ENCODE data around the gene GLS.
"Not testable (repeated sequence)": the region's sequence is repeated elsewhere in the genome, so short reads cannot be mapped to it uniquely, and the experiment has no call there.

The GLS gene

DNA sequence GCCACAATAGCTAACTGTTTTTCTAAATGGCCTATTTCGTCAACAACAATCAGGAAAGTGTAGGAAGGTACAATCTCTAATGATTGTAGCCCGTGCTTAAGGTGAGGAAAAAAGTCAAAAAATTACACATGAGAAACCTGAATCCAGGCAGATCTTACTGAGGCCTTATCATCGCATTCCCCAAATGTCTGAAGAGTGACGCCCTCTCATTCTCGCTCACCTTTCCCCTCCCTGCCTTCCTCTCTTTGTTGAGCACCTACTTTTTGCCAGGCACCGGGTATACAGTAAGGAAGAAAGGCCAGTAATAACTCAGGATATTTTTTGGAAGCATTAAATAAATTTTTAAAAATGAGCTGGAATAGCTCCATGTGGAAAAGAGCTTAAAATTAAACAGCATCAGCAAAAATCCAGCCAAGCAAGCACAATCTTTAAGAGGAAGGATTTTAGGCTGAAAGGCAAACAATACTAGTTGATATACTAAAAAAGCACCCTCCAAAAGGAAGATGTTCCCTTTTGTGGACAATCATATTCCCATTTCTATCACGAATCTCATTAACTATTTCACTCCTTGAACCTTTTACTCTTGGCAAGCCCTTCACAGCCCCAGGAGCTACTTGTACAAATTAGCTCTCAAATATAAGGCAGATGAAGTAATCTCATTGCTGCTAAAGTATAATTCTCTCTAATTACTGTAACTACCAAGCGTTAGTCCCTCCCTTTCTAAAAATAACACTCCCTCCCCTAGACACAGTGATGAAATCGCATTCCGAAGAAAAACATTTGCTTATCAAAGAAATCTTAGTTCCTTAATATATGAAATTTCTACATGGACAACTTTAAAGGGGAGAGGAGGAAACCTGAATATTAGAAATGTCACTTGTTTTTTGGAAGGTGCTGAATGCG is 93.4 kb downstream of the GLS start:
- no peak for DNase-seq

DNA sequence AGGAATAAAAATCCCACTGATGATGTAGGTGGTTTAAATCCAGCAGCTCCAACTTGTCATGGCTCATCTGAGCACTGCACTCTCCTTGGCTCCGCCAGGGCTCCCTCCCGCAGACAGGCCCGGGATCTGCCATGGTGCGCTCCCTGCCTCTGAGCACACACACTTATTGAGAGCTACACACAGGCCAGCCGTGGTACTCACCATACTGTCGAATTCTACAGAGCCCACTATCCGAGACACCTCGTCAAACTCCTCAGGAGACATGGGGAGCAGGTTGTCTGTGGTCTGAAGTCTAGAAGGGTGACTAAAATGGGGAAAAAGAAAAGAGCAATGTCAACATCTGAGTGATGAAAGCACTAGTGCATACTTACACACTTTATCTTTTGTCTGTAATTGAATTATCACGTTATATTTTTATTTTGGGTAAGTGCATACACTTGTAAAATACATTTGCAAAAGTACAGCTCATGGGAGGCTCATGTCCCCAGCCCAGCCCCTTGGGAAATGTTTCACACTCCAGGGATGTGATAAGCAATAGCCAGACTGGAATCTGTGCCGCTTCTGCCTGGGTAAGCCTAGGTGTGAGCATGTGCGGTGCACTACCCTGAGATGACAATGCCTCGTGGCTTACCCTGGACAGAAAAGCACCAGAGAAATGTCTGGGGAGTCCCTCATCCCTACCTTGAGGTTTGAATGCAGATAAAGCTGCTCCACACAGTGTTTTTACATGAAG is 94.2 kb downstream of the GLS start:
- no peak for DNase-seq

DNA sequence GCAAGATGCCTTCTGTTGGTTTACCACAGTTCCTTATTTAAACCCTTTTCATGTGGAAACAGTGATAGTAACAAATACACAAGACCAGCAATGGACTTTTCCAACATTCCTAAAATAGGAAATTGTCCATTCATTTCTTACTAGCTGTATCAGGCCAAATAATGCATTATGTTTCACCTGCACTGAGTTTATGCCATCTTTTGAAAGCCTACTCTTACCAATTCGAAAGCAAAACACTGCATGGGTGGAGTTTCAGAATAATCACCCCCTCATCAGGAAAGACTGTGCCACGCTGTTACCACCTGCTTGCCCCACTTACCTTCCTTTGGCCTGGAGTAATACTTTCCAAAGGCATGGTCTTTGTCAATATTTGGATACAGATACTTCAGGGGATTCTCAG is 95.9 kb downstream of the GLS start:
- no peak for DNase-seq

DNA sequence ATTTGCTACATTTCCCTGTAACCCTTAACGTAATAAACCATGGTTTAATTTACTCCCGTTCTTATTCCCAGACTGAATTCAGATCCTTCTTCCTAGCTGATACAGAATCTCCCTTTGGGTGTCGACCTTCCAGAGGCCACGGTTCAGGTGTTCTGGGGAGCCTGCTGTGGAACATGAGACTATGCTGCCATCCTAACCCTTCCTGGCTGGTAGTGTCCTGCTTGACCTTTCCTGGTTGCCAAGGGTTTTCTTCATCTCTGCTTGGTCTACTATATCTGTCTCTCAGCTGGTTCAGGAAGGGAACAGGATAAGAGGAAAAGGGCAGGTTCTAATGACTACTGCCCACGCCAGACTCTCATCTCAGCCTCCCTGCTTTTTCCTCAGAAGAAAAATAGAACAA is 96.9 kb downstream of the GLS start:
- no peak for DNase-seq

DNA sequence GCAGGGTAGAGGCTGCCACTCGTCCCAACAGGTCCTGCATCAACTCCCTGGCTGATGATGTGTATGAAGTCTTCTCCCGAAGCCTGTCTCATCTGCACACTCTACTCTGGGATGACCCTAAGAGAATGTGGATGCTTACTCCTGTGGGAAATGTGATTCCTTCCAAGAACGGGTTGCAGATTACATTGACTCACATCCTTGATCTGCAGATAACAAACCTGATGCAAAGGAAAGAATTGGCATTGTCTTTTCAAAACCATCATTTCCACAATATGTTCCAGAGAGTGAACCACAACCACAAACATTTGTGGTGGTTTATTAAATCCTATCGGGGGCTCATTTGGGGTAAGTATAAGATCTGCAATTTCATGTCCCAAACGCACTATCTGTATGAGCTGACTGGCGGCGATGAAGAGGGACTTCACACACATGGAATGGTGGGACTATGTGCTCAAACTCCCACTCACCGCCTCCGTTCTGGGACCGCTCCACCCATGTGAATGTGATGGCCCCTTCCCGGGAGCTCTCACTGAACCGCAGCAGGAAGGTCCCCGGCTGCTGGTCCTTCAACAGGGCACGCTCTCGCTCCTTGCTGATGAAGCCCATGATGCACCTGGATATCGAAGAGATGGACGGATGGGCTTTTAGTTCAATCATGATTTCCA is 97.9 kb downstream of the GLS start:
- no peak for DNase-seq

DNA sequence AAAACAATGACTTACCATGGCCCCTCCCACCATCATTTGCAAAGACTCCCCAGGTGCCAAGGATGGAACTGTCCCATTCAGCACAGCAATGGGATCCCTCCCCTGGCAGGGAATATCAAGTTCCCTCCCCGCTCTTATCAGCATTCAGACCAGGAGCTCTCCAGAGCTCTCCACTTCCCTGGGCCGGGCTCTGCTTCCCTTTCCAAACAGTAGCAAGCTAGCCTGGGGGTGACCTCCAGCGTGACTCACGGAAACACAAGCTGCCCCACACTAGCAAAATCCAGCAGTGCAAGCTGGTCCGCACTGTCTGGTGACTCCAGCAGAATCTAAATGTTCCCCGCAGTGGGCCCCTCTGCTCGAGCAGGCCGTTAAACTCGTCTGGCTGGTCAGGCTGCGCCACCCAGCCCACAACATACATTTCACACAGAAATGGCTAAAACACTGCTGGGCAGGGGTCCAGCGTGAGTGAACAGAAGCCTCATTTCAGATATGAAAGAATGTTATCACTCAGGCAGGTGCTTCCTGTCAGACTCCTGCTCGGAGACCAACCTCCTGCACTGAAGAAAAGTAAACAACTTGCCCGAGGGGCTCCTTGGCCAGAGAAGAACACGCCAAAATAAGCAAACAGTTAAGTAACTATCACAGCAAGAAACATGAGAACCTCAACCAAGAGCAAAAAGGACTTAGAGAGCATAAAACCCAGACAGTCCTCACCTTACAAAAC is 99.4 kb downstream of the GLS start:
- no peak for DNase-seq

DNA sequence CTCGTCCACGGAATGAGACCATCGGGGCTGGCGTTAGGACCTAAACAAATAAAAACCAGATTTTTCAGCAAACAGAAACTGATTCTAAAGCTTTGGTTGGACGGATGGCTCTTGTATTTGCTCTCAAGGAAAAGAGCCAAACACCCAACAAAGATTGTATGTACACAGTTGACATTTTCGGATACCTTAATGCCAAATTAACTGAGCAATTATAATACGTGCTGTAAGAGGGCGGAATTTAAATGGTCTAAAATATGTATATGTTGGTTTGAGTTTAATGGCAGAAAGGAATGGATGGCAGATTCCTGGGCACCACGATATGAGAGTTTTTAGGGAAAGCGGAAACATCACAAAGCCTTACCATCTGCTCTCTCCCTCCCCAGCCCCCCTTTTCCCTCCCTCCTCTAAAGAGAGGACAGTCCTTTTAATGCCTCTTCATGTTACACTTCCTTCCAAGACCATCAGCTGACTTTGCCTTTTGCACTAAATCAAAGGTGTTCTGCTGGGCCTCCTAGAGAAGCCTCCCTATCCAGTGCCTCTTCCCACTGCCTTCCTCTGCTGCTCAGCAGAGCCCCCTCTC is 100.1 kb downstream of the GLS start:
- no peak for DNase-seq

DNA sequence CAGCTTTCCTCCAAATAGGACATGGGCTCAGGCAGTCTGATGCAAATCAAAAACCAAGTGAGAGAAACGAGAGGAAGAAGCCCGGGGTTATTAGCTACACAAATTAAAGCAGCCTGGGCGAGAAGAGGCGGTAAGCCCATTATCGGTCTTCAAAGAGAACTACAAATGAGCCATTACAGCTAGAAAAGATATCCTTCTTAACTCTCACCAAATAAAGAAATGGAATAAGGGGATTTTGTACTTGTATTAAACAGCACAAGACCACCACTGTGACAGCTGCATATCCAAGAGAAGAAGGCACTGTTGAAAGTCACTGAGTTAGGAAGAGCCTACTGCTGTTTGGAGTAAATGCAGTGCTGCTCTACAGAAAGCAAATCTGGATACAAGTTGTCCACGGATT is 100.7 kb downstream of the GLS start:
- DNase-seq, result no peak

DNA sequence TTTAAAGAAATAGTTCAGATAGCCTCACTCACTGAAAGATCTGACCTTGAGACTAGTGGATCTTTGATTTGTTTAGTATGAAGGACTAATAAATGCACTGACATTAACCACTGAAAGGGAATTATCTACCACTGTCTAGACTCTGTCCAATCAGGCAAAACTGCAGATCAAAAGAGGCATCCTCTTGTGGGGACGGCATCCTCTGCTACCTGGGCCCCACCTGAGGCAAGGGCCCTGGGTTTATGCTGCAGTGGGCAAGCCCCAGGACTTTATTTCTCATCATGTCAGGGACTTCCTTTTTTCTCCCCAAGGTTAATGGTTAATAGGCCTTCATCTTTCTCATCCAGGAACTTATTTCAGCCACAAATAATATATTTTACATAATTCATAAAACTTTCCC is 101.1 kb downstream of the GLS start:
- no peak for DNase-seq

DNA sequence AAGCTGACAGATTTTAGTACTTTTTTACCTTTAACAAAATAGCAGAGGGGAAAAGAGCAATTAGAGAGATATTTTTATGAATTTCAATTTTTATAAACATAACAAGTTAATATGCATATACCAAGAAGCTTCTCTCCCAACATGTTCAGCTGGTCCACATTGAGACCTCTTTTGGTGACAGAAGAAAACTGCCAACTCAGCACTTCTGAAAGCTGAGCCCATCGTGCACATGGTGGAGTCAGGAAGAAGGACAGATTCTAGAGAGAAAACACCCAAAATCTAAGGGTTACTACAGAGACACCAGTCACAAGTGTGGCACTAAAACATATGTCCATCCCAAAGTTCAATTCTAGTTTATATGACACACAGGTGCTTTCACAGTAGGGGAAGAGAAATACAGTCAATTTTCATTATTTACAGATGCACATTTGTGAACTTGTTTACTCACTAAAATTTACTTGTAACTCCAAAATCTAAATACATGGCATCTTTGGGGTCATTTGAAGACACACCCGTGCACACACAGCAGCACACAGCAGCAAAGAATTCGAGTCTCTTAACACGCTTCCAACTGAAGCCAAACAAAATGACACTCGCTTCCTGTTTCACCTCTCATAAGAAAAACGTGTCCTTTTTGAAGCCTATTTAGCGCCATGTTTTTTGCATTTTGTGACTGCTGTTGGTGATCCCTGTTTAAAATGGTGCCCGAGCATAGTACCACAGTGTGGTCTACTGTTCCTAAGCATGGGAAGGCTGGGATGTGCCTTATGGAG is 101.8 kb downstream of the GLS start:
- no peak for DNase-seq

DNA sequence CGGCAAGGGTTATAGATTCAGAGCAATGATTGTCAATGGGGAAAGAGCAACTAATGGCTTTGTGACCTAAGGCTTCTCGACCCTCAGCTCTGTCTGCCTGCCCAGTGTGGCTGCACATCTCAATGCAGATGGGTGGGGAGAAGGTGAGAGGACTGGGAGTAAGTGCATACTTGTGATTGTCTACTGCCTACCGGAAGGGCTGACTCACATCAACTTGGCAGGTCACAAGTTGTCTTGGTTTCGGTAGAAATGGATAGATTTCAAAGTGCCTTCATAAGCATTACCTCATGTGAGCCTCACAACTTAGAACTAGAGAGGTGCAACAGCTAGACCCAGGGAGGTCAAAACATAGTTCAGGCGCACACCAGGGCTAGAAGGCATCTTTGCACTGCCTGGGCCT is 104.0 kb downstream of the GLS start:
- DNase-seq, result peak; percentile 33

DNA sequence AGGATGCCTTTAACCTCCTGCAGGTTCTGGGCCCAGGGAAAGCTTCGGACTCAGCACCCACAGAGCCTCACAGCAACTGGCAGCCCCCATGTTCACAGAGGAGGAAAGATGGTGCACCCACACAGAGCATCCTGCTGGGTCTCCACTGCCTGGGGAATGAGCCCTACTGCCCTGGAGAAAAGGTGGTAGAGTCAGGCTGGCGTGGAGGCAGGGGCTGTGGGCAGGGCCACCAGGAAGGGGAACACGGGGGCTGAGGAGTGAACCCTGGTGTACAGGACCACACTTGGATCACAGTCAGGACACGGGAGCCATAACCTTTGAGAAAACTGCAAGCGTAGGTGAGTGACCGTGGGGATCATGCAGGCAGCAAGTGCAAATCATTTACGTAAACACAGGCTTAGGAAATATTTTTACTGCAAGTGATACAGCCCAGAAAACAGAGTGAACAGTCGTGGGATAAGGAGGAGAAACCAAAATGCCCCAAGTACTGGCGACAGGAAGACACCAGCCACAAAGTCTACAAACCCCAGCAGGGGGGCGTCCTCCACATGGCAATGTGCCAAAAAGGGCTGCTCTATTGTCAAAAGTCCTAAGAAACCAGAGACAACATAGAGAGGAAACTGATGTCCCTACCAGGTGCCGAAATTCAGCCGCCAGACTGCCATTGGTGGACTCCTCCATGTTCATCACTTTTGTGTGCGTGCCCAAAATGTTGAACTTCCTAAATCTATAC is 105.8 kb downstream of the GLS start:
- no peak for DNase-seq

DNA sequence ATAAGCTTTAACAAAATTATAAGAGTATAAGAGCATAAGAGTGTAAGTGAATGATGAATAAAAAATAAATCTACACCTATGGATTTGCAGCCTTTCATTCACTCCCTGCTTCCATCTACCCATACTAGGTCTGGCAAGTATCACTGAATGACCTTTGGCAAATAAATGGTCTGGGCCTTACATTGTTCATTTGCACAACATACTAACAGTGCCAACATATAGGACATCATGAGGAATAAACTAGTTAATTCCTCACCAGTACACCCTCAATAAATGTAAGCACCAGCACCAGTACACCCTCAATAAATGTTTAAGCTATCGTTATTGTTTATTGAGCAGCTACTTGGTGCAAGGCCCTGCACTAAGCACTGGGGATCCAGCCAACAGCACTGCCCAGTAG is 106.5 kb downstream of the GLS start:
- DNase-seq, result no peak

DNA sequence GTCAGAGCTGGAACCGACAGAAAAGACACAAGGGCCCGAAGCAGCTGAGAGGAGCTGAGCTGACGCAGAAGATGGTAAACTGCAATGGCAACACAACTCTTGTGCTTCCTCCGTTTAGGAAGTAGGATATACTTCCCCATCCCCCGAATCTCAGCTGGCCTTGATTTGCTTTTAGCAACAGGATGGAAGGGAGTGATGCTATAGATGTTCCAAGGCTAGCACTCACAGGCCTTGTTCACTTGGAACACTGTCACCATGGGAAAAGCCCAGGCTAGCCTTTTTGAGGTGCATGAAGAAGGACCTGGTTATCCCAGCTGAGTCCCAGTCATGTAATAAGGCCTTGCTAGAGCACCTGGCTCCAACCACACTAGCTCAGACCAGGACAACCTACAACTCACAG is 107.3 kb downstream of the GLS start:
- no peak for DNase-seq

DNA sequence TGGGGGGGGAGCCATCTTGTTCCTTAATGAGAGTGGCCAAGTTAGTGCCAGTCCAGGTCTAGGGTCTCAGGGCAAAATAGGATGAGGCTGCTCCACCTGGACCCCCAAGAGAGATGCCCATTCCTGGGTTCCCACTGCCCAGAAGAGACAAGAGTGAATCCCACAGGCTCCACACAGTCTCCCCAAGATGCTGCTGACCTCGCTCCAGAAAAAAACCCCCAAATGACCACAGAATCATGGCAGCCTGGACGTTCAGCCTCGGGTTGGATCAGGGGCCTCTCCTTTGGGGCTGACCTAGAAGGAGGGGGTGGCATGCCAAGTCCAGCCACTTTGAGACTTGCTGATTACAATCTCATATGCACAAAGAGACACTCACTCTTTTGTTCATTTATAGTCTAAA is 108.3 kb downstream of the GLS start:
- no peak for DNase-seq

DNA sequence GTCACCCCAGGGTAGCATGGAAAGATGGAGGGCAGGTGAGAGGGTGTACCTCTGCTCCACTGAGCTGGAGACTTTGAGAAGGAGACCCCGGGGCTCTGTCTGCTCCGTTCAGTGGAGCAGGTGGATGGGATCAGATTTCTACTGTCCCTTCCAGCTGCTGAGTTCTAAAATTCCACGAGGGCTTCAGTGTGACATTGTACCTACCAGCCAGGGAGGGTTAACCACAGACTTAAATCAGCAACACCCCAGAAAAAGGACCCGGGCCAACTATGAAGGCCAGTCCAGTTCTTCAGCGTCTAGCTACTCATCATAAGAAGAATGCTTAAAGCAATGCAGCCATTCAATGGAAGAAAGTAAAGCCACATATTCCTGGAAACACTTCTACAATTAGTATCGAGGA is 109.5 kb downstream of the GLS start:
- DNase-seq, result no peak

DNA sequence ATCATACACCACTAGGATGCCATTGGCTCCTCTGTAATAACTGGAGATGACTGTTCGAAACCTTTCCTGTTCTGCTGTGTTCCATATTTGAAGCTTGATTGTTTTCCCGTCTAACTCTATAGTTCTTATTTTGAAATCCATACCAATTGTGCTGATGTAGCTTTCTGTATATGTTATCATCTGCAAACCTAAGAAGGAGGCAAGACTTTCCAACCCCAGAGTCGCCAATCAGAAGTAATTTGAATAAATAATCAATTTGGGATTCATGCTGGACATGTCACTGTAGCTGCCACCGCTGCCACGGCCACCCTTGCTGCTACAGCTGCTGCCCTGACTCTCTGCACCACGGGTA is 112.6 kb downstream of the GLS start:
- no peak for DNase-seq

DNA sequence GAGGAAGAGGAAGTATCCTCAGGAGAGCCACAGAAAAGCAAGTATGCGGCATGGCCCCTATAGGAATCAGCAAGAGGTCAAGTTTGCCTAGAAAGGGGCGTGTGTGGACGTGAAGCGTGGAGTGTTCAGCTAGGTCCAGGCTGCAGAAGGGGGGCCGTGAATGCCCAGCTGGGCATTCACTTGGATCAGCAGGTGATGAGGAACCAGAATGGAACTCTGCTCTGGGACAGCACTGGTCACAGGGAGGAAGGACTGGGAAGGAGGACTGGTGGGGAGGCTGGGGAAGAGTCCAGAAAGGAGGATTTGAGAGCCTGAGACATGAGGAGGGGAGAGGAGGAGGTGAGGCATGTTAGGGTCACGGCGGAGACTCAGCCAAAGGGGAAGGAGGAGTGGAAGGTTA is 113.5 kb downstream of the GLS start:
- DNase-seq, result no peak

DNA sequence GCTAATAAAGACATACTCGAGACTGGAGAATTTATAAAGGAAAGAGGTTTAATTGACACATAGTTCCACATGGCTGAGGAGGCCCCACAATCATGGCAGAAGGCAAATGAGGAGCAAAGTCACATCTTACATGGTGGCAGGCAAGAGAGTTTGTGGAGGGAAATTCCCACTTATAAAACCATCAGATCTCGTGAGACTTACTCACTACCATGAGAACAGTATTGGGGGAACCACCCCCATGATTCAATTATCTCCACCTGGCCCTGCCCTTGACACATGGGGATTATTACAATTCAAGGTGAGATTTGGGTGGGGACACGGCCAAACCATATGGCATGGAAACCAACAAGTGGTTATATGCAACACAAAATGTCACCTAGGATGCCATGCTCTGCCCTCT is 114.7 kb downstream of the GLS start:
- DNase-seq, result not testable (repeated sequence)

DNA sequence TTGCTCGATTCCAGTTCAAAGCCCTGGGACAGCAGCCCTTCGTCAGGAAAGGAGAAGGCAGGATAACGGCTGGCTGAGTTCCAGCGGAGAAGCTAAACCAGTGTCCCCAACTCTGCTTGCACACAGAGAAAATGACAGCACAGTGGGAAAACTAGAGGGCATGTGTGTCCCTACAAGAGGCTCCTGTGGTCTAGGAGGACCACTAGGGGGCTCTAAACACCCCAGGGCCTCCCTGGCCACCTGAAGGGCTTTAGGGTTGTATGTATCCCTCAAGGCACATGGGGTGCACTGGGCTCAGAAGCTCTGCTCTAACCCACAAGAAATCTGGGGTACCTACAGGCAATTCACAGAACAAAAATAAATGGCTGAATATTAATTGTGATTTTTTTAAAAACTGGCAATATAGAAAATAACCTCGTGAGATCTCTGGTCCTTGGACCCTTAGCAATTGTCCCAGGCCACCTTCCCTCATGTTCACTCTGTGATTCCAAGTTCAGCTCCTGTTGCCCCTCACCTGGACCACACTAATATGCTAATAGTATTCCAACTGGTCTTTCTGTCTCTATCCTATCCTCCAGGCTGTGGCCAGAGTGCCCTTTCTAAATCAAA is 115.8 kb downstream of the GLS start:
- no peak for DNase-seq

DNA sequence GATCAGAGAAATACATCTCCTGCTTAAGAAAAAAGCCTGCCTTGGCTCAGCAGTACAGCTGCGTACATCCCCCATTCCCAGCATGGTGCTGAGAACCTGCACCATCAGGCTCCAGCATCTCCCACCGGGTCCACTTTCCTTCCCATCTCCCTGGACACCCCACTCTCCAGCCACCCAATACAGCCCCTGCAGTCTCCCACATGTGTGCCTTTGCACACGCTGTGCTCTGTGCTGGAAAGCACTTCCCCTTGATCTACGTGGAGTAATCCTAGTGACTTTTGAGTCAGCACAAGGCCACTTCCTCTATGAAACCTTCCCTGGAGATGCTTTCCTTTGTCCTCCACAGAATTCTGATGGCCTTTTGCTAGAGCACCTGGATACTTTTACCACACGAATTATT is 116.3 kb downstream of the GLS start:
- no peak for DNase-seq

Measured in activated CD4-positive, alpha-beta T cell treated with anti-CD3 and anti-CD28 coated beads for 48 hours (primary cell).